DMS 273 (cell line): ENCODE measurements around the gene TMIE.
A peak's percentile ranks its signal among the peaks of the same experiment; 100 is the strongest.

Source experiments
- DNase-seq: peaks from one replicate; lab custom pipeline; 2025; ENCODE audit not compliant: unreplicated experiment; lab: John Stamatoyannopoulos, UW

Gene TMIE

GRCh38 chr3:46668591-46668990, 32.6 kb upstream of the TMIE start:
- no peak for DNase-seq

GRCh38 chr3:46669191-46669999, 31.8 kb upstream of the TMIE start:
- no peak for DNase-seq

GRCh38 chr3:46670000-46670890, 30.9 kb upstream of the TMIE start:
- DNase-seq: no peak

- no peak for DNase-seq
Observed at GRCh38 chr3:46670891-46671427, 30.2 kb upstream of the TMIE start.

- DNase-seq: no peak
Observed at GRCh38 chr3:46671541-46672348, 29.4 kb upstream of the TMIE start.

GRCh38 chr3:46672349-46672695, 28.9 kb upstream of the TMIE start:
- DNase-seq: no peak

DNA sequence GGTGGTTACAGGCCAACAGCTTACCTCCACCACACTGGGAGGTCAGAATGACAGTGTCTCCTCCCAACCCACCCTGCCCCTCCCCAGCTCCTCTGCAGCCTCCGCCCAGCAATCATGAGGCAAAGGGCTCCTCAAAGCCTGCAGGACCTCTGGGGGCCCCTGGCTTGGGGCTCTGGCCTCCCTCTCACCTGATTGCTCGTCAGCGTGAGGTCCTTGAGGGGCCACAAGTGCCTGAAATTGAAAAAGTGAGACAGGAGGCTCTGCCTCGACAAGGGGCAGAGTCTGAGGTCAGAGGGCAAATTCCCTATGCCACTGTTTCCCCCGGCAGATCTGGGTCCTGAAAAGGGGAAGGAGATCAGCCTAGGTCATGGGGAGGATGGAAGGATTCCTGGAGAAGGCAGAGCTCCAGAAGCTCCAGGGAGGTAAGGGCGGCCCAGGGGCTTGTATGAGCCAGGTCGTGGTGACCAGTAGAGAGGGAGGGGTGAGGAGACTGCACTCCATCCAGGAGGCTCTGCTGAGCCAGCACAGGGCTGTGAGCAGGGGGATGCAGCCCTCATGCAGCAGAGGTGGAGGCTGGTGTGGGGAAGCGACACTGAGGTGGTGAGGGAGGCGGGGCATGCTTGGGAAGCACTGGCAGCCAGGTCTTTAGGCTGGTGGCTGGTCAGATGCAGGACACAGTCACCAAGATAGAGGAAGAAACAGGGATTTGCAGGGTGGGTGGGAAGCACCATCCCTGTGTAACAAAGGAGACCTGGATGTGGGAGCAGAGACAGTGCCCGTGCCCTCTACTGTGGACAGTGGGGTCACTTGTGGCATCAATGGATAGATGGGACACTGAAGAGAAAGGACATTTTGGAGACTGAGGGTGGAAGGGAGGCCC, 27.8 kb upstream of the TMIE start:
- no peak for DNase-seq

- DNase-seq: peak; percentile 11
Observed at GRCh38 chr3:46674031-46674845, 27.0 kb upstream of the TMIE start.

DNA sequence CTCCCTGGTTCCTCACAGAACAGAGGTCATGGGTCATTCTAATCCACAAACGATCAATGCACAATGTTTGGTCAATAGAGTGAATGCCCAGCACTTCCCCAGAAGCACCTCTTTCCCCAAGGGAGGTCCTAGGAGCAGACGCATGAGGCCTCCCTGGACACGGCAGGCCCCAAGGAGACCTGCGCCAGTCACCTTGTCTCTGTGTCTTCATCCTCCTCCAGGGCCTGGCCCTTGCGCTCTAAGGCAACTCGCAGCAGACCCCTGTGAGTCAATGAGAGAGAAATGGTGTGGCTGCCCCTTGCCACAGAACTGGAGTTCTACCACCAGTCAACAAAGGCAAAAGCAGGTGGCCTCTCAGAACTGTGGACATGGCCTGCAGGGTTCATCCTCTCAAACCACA, 25.8 kb upstream of the TMIE start:
- DNase-seq: no peak

DNA sequence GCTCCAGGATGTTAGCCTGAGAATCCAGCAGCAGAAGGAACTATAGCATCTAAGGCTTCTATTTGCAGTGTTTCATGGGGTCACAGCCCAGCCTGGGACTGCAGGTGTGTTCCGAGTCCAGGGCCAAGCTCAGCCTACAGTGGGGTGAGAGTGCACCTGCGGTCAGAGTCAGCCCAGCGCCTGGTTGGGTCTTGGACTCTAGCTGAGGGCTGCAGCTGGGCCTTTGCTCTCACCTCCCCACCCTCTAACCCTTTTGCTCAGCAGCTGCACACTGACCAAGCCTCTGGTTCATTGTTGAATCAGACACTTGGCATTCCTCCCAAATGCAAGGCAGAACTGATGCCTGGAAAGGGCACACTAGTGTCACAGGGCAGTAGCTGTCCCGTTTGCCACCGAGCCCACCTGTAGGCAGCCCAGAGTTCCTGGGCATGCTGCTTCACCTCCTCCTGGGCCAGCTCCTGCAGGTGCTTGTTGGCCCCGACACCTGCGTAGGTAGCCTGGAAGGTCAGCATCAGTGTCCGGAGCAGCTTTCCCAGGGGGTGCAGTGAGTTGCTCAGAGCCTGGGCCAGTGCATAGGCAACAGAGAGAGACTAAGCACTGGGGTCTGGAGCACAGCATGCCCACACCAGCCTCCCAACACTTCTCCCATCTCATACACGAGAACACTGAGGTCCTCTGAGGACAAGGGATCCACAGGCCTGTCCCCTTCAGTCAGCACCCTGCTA, 25.2 kb upstream of the TMIE start:
- no peak for DNase-seq

DNA sequence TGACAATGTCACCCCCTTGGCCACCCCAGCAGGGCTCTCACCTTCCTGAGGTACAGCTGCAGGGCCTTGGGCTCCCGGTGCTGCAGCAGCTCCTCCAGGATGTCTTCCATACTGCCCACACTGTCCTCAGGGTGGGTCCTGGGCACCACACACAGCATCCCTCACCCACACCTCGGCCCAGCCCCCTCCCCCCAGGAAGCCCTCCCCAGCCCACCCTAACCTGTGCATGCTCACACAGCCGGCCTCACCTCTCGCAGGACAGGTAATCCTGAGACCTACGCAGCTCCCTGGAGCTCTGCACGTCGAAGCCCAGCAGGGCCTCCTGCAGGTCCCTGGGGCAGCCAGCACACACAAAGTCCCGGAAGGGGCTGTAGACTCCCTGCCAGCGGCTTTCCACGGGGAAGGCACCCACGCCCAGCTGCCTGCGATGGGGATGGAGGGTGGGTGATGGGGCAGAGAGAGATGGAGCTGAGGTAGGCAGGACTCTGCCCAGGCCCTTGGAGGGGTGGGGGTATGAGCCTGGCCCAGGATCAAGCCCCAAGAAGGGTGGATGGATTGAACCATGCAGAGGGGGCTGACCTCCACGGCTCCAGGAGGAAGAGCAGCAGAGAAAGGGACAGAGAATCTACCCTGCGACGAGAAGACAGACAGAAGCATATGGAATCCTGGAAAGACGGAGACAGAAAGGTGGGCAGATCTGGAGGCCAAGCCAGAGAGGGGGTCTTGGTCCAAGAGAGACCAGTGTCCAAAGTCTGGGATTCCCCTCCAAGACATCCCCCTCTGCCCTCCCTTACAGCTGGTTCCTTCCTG, 24.4 kb upstream of the TMIE start:
- DNase-seq: no peak

GRCh38 chr3:46677411-46677726, 23.8 kb upstream of the TMIE start:
- no peak for DNase-seq

- DNase-seq: no peak
Observed at GRCh38 chr3:46678280-46678679, 22.9 kb upstream of the TMIE start.

- no peak for DNase-seq
Observed at GRCh38 chr3:46679681-46680080, 21.5 kb upstream of the TMIE start.

DNA sequence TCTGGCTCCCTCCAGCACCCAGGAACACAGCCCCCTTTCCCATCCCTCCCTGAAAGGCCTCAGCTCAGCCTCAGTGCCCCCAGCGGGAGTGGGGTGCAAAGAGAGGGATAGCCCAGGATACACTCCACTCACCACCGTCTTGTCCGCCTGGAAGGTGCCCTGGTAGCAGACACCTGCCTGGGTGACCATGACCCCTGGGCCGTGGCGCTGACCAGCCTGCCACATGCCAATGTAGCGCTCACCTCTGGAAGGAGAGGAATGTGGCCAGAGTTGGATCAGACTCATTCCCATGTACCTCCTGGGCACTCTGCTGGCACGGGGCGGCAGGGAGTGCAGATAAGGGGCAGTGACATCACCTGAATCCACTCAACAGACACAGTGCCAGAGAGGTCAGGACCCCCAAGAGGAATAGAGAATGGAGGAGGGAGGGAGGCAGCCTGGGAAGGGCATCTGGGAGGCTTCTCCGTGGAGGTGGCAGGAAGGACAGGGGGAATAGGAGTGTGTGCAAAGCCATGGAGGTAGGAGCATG, 20.8 kb upstream of the TMIE start:
- DNase-seq: no peak

GRCh38 chr3:46681387-46681786, 19.8 kb upstream of the TMIE start:
- no peak for DNase-seq

DNA sequence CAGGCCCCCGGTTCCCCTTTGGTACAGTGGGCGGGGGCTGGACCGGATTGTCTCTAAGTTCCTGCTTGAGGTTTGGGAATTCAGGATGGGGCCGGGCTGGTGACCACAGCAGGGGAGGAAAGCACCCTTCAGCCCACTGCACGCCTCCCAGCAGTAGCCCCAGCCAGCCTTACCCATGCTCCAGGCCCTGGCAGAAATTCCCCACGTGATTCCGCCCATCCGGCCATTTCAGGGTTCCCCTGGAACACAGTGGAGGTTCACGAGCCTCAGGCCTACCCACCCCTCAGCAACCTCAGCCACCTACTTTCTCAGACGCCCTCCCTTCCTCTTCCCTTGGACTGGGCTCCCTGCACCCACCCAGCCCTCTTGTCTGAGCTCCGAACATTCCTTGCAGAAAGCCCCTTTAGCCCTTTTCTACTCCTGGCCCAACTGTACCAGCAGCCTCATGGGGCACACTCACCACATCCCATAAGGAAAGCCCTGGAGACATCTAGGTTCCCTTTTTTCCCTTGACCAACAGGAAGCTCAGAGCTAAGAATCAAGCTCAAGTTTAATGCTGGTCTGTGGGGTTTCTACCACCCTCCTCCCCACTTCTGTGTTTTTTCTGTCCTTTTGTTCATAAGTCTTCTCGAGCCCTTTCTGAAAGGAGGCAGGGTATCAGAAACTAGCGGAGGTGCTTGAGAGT, 19.2 kb upstream of the TMIE start:
- DNase-seq: no peak
